H54 (cell line): ENCODE data around the gene RADIL.
"Not testable (repeated sequence)": the region's sequence is repeated elsewhere in the genome, so short reads cannot be mapped to it uniquely, and the experiment has no call there.

Source experiments
- DNase-seq: peaks from one replicate; pipeline ENCODE4 v3.0.0; 2011; ENCODE audit warnings: low spot score, mixed read lengths; ENCODE audit not compliant: insufficient read length
- FAIRE-seq: peaks from 3 replicates; lab custom pipeline; 2011; peaks lifted over from hg19 to GRCh38; lab: Jason Lieb, UNC
- POLR2A ChIP-seq: IDR thresholded peaks from 2 replicates; pipeline ENCODE4 v1.6.1; 2011; ENCODE audit warnings: low read depth, mild to moderate bottlenecking, low read length

Gene RADIL

GRCh38 chr7:4883372-4884144 is at the start of gene RADIL:
TSS of gene RADIL (minus strand) at chr7:4883716. CDS start at chr7:4878139, 5,577 bp downstream.
- FAIRE-seq (no peak), DNase-seq (peak; percentile 100)
- TF ChIP-seq POLR2A: peak; percentile 75

GRCh38 chr7:4931943-4932342 is 48.4 kb upstream of the RADIL start:
- FAIRE-seq (no peak), DNase-seq (peak; percentile 68)
- no peak for TF ChIP-seq POLR2A

- TF ChIP-seq POLR2A: no peak
- FAIRE-seq: no peak
These were observed 45.5 kb upstream of the RADIL start for GRCh38 chr7:4929005-4929404.

GRCh38 chr7:4928445-4928844 is 44.9 kb upstream of the RADIL start:
- DNase-seq: no peak
- TF ChIP-seq POLR2A: no peak
- no peak for FAIRE-seq

More at GRCh38 chr7:4929005-4929404, 45.5 kb upstream of the RADIL start:
- DNase-seq: no peak

- DNase-seq: no peak
- TF ChIP-seq POLR2A: no peak
- no peak for FAIRE-seq
These were observed 36.7 kb upstream of the RADIL start for GRCh38 chr7:4919969-4920766.

GRCh38 chr7:4916113-4916512 is 32.6 kb upstream of the RADIL start:
- TF ChIP-seq POLR2A: no peak
- FAIRE-seq (no peak), DNase-seq (no peak)

GRCh38 chr7:4911111-4911828 is 27.8 kb upstream of the RADIL start:
- FAIRE-seq: no peak

GRCh38 chr7:4906682-4907081 is 23.2 kb upstream of the RADIL start:
- DNase-seq (no peak), FAIRE-seq (no peak)
- no peak for TF ChIP-seq POLR2A

More at GRCh38 chr7:4911111-4911828, 27.8 kb upstream of the RADIL start:
- no peak for DNase-seq
- TF ChIP-seq POLR2A: no peak

GRCh38 chr7:4905171-4905570 is 21.7 kb upstream of the RADIL start:
- TF ChIP-seq POLR2A: no peak
- FAIRE-seq: no peak
- no peak for DNase-seq

- FAIRE-seq (no peak), DNase-seq (no peak)
- no peak for TF ChIP-seq POLR2A
These were observed 20.8 kb upstream of the RADIL start for GRCh38 chr7:4904346-4904745.

GRCh38 chr7:4895766-4896165 is 12.2 kb upstream of the RADIL start:
- DNase-seq (no peak), FAIRE-seq (no peak)
- TF ChIP-seq POLR2A: no peak

GRCh38 chr7:4894482-4894881 is 11.0 kb upstream of the RADIL start:
- no peak for FAIRE-seq
- TF ChIP-seq POLR2A: no peak
- no peak for DNase-seq

GRCh38 chr7:4893929-4894475 is 10.5 kb upstream of the RADIL start:
- FAIRE-seq: no peak
- no peak for DNase-seq
- no peak for TF ChIP-seq POLR2A

- FAIRE-seq: not testable (repeated sequence)
These were observed 9.7 kb upstream of the RADIL start for GRCh38 chr7:4893188-4893587.

GRCh38 chr7:4891522-4891921 is 8.0 kb upstream of the RADIL start:
- DNase-seq, FAIRE-seq: not testable (repeated sequence)

More at GRCh38 chr7:4893188-4893587, 9.7 kb upstream of the RADIL start:
- DNase-seq: not testable (repeated sequence)
